Occipital lobe (tissue), 2 donors: Measurements from ENCODE around the gene GOLGA6B. TPM values are rescaled to one million over a fixed set of nuclear protein-coding genes. Genes with fewer than 3 reads are reported as not detected.
"Not testable (repeated sequence)": the region's sequence is repeated elsewhere in the genome, so short reads cannot be mapped to it uniquely, and the experiment has no call there.

ENCODE experiments used
- DNase-seq: peaks from one replicate; lab custom pipeline; 2025; lab: John Stamatoyannopoulos, UW
- total RNA-seq: library from RNA; depleted of rRNA; stranded (reverse); fragments of >200 nt; gene quantifications from one replicate; pipeline ENCODE4 v1.2.3, GENCODE V29; 2014

GOLGA6B gene, protein sequence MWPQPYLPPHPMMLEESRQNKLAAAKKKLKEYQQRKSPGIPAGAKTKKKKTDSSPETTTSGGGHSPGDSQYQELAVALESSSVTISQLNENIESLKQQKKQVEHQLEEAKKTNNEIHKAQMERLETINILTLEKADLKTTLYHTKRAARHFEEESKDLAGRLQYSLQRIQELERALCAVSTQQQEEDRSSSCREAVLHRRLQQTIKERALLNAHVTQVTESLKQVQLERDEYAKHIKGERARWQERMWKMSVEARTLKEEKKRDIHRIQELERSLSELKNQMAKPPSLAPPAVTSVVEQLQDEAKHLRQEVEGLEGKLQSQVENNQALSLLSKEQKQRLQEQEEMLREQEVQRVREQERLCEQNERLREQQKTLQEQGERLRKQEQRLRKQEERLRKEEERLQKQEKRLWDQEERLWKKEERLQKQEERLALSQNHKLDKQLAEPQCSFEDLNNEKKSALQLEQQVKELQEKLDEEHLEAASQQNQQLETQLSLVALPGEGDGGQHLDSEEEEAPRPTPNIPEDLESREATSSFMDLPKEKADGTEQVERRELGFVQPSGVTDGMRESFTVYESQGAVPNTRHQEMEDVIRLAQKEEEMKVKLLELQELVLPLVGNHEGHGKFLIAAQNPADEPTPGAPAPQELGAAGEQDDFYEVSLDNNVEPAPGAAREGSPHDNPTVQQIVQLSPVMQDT
- not detected for total RNA-seq

DNA sequence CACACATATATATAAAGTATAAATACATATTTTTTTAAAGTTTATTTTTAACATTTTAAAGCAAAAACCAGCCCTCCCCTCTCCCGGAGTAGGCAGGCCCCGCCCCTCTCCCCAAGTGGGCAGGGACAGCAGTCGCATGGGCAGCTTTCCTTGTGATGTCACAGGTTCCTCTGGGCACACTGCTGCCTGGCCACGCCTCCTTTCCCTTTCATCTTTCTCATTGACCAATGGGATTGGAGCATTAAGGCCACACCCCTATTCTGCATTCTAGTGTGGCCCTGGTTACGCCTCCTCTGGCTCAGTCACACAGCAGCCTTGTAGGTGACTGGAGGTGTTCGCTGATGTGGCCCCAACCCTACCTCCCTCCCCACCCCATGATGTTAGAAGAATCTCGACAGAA is at the start of gene GOLGA6B:
Gene GOLGA6B, plus strand, starts transcription at position 301 of the 400 bp plus-strand sequence. Its CDS starts 41 bp downstream, at position 342.
- not testable (repeated sequence) for DNase-seq

DNA sequence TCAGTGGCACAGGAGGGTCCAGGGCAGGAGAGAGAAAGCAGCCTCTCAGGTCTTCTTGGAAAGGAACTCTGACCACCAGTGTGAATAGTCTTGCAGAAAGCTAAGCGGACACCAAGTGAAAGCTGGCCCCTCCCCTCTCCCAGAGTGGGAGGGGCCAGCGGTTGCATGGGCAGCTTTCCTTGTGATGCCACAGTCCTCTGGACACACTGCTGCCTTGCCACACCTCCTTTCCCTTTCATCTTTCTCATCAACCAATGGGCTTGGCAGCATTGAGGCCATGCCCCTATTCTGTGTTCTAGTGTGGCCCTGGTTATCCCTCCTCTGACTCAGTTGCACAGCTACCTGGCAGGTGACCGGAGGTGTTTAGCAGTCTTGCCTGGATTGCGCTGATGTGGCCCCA is 49.7 kb upstream of the GOLGA6B start:
- no peak for DNase-seq

DNA sequence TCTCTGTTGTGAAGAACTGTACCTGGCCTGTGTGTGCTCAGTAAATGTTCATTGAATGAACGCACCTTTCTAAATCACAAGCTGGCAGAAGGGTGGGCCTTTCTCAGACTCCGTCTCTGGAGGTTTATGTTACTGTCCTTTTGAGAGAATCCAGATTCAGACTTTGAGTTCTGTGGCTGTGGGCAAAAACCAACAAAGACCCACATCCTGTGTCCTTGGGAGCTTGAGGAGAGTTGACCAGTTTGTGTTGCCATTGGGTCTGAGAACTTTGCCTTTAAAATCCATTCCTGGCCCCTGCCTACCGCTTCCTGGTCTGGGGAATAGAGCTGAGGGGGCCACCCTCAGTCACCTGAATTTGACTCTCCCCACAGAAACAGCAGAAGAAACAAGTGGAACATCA is 46.4 kb upstream of the GOLGA6B start:
- not testable (repeated sequence) for DNase-seq

DNA sequence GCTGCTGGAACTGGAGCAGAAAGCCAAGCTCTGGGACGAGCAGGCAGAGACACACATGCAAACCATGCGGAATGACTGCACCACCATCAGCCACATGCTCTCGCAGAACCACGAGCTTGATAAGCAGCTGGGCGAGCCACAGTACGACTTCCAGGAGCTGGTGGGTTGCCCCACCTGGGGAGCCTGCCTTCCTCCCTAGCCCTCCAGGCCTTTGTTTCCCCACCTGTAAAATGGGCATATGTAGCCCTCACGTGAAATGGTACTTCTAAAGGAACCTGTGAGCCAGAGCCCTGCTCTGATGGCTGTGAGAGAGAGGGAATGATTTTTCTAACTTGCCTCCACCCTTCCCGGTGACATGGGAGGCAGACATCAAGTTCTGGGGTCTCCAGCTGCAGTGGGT is 44.6 kb upstream of the GOLGA6B start:
- no peak for DNase-seq

- DNase-seq, result not testable (repeated sequence)
Observed at GRCh38 chr15:72612324-72612723, 42.2 kb upstream of the GOLGA6B start.

DNA sequence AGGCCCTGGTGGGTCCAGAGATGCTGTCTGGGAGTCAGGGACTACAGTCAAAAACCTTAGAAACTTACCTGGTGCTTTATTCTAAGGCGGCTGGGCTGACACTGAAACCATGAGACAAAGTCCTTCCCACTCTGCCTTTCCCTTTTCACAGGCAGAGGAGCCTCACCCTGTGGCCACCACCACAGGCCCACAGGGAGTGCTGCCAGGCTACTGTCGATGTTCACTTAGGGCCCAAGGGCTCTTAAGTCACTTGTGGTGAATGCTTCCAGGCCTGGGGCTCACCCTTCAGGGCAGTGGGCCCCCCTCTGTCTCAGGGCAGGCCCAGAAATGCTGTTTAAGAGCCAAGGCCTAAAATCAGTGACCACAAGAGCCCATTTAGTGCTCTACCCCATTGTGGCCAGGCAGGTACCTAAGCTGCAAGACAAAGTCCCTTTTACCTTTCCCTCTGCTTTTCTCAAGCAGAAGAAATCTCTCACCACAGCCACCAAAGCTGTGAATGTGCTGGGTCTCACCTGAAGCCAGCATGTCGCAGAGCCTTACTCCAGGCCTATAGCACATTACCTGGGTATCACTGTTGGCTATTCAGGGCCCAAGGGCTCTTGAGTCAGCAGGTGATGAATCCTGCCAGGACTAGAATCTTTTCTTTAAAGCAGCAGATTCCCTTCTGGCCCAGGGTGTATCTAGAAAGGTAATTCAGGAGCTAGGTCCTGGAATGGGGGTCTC is 39.5 kb upstream of the GOLGA6B start:
- DNase-seq, result no peak

GRCh38 chr15:72615533-72616233 is 38.8 kb upstream of the GOLGA6B start:
- DNase-seq, result not testable (repeated sequence)

DNA sequence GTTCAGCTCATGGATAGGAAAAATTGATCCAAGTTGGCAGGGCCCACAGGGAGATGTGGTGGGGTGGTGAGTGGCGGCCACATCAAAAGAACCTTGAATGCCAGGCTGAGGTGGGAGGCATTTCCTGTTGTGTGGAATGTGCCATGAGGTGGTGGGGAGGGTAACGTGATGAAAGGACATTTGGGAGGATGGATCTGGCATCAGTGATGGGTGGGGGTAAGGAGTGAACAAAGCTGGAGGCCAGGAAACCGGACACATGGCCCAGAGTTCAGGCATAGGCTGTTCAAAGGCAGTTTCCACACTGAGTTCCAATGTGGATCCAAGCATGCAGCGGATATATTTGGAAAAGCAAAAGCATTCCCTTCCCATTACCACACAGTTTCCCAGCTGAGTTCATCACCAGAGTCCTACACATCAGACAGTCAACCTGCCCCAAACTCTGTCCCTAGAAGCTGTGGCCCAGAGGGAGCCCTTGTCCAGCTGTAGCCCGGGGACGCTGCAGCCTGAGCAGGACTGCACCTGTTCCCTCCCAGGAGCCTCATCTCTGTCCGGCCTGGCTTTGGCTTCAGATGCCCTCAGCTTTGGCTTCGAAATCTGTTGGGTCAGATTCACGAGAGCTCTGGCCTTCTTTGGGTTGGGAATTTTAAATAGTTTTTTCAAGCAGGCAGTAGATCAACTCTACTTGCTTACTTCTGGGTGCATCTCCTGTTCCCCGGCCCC is 37.8 kb upstream of the GOLGA6B start:
- DNase-seq, result no peak

DNA sequence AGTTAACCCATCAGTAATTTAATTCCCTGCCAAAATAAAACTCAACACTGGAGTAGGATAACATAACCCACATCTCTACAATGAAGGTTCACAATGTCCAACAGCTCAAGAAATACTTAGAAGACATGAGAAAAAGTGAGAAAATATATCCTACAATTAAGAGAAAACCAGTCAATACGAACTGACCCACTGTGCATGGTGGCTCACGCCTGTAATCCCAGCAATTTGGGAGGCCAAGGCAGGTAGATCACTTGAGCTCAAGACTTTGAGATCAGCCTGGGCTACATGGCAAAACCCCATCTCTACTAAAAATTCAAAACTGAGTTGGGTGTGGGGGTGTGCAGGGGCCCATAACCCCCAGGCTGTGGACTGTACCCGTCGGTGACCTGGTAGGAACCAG is 30.6 kb upstream of the GOLGA6B start:
- not testable (repeated sequence) for DNase-seq

GRCh38 chr15:72626153-72626552 is 28.3 kb upstream of the GOLGA6B start:
- DNase-seq, result not testable (repeated sequence)

DNA sequence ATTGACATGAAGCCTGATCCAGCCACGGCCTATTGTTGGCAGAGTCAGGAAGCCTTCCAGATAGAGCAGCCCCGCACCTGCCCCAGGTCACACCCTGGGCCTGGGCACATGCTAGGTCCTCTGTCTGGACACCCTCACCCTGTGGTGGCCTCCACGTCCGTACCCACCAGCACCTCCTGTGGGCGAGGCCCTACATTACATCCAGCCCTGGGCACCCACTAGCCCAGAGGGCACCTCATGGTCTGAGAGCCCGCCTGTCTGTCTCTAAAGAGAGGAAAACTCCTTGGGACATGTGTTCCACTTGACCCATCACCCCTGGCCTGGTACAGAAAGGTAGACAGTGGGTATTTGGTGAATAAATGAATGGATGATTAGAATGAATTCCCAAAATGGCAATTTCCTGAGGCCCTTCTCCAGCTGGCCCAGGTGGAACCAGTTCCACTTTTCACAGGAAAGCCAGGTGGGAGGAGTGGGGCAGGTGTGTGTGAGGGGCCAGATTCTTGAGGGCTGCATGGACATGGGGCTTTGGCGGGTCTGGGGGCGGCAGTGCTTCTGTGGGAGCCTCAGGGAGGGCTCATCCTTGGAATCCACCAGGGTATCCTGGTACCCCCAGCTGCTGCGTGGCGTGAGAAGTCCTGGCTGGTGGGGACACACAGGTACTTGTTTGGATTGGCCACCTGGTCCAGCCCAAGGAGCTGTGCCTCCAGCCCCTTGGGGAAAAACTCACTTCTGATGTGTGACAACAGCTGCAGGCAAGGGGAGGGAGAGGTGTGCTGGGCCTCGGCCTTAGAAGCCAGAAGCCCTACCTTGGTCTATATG is 26.0 kb upstream of the GOLGA6B start:
- not testable (repeated sequence) for DNase-seq

GRCh38 chr15:72629068-72629570 is 25.4 kb upstream of the GOLGA6B start:
- not testable (repeated sequence) for DNase-seq

DNA sequence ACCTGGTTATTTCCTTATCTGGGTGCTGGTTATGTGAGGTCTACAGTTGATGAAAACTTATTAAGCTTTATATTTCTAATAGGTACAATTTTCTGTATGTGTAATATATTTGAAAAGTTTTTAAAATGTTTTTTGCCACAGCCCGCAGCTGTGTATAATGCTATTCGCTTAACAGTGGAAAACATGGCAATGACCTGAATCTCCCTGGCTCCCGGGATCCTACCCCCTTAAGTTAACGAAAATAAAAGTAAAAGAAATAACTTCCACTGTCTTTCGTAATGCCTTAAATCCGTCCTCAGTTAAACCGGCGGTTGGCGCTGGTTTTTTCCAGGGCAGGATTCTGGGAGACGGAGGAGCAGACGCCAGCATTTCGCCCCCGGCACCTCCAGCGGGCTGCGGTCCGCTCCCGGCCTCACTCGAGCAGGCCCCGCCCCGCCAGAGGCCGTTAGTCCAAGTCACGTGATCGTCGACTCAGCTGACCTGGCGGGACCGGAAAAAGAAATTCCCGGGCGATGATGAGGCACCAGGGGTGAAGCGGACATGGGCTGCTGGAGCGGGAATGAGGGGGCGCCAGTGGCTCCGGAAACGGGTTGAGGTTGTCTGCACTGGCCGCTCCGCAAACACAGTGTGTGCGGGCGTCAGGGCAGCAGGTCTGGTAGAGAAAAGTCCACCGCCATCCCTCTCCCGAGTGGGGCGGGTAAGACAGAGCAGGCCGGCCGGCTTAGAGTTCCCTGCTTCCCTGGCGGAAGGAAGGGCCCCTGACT is 17.8 kb upstream of the GOLGA6B start:
- not testable (repeated sequence) for DNase-seq

DNA sequence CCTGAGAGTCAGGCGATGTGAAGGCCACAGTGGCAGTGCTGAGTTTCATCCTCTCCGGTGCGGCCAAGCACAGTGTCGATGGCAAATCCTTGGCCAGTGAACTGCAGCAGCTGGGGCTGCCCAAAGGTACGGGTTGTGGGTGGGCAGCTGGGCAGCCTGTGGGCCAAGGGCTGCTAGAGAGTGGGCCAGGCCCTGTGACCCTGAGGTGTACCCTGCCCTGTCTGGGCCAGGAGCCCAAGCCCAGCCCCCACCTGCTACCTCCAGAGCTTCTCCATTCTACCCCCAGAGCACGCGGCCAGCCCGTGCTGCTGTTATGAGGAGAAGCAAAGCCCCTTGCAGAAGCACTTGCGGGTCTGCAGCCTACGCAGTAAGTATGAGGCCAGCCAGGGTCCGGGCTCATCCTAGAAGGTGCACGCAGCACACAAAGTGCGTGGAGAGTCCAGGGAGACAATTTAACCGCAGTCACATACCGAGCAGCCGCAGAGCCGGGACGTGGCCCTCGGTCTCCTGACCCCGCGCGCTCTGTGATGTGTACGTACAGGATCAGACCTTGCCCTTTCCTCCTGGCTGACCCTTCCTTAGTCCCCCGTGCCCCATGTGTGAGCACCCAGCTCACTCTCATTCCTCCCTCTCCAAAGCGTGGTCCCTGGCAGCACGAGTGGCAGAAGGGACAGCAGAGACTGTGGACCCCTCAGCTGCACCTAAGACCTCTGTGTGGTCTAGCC is 14.6 kb upstream of the GOLGA6B start:
- DNase-seq, result not testable (repeated sequence)

DNA sequence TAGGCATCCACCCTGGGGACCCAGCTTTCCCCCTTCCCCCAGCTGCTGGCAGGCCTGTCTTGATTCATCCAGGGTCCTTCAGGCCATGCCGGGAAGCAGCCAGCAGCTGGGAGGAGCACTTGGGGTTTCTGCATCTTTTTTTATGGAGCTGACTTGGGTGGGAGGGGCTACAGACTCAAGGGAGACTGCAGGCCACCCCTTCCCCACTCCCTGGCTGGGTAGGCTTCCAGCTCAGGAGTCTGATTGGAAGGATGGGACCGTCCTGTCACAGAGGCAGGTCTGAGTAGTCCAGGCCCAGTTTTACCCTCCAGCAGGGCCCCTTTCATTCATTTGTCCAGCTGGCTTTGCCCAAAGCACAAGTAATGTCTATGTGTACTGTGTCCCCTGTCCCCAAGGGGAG is 12.2 kb upstream of the GOLGA6B start:
- DNase-seq, result not testable (repeated sequence)

DNA sequence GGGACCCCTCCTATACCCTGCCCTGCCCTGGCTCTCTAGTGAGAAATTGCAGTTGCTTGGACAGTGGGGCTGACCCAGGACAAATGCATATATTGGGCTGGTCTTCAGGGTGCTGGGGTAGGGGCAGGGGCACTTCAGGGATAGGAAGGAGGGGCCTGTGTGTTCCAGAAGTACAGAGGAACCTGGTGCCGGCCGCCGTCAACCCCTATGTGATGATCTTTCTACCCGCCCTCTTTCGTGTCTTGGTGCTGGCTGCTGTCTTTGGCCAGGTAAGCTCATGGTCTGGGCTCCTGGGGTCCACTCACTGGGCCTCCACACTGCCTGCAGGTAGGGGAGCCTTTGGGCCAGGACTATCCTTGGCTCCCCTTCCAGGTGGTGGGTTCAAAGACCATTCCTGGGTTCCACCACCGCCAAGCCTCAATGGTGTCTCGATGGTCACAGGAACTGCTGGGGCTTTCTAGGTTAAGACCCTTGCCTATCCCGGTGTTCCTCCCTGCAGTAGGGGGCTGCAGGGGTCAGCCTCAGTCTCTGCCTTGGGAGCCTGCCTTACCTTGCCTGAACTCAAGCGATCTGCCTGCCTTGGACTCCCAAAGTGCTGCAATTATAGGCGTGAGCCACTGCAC is 5.8 kb upstream of the GOLGA6B start:
- DNase-seq, result not testable (repeated sequence)

- not testable (repeated sequence) for DNase-seq
Observed at GRCh38 chr15:72656014-72656413, 1.5 kb downstream of the GOLGA6B start.

DNA sequence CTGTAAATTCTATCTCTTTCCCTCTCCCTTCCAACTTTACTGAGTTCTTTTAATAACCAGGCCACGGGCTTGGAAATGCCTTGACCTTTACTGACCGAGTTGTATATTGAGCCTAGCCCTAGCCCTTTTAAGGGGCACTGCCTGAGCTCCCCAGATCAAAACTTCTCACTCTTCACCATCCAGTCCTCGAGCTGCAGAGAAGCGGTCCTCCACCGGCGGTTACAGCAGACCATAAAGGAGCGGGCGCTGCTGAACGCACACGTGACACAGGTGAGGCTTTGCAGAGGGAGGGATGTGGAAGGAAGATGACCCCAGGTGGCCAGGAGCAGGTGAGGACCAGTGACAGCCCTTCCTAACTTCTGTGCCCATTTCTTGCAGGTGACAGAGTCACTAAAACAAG is 6.6 kb downstream of the GOLGA6B start:
- not testable (repeated sequence) for DNase-seq
